Stimulated activated CD4-positive, alpha-beta T cell treated with anti-CD3 and anti-CD28 coated beads, Interleukin-1b, Interleukin-23, amount 100 ng/mL, for 24 hours (primary cell): ENCODE data around the gene TMA7.
"Not testable (repeated sequence)": the region's sequence is repeated elsewhere in the genome, so short reads cannot be mapped to it uniquely, and the experiment has no call there.

Source experiments
- DNase-seq, 4 experiments: peaks; one replicate each; pipeline ENCODE4 v3.0.0-alpha.2; 2020; ENCODE audit warnings: low read depth in 4 of 4, low spot score in 1 of 4

Gene TMA7

DNA sequence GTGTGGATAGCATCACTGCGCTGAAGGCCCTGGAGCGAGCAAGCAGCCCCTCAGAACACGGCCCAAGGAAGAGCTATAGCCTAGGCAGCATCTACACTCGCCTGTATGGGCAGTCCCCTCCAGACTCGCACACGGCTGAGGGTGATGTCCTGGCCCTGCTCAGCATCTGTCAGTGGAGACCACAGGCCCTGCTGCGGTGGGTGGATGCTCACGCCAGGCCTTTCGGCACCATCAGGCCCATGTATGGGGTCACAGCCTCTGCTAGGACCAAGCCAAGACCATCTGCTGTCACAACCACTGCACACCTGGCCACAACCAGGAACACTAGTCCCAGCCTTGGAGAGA lies 27.0 kb downstream of the TMA7 start:
- no peak for DNase-seq

DNA sequence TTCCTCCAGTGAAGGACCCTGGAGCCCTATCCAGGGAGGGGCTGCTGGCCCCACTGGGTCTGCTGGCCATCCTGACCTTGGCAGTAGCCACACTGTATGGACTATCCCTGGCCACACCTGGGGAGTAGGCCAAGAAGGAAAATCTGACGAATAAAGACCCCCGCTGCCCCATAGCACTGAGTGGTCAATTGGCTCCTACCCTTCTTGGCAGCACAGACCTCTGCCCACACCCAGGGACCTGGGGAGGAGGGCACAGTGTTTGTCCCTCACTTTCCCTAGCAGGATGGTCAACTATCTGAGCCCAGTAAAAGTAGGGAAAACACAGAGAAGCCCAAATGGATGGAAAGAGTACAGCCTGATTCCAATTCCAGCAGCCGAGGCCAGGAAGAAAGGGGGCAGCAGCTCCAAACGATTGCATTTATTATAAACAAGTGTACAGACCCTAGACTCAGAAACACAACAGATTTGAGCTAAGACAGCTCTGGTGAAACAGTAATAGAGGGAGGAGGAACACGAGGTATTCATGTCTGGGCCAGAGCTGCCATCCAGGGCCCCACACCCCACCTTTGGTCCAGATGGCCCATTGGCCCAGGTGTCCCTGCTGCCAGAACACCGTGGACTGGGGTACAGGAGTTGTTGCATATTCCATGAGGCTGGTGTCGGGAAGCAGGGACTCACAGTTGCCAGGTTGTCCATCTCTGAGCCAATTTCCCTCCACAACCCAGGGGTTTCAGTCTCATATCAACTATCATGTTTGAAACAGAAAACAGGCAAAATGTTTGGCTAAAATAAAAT lies 27.6 kb downstream of the TMA7 start:
- no peak for DNase-seq

DNA sequence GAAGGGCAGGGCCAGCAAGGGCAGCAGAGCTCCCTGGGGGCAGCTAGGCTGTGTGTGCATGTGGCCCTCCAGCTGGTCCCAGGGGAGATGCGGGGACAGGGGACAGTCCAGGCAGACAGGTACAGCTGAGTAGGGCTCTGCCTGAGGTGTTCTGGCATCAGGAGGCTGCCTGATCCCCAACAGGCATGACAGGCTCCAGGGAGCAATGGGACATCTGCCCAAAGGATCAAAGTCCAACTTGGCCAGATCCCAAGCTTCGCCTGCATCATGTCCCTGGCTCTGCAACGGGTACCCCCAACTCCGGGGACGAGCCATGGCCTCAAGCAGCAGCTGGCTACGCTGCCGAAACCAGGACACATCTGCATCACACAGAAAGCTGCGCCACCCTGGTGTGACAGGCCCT lies 28.3 kb downstream of the TMA7 start:
- DNase-seq = no peak

DNA sequence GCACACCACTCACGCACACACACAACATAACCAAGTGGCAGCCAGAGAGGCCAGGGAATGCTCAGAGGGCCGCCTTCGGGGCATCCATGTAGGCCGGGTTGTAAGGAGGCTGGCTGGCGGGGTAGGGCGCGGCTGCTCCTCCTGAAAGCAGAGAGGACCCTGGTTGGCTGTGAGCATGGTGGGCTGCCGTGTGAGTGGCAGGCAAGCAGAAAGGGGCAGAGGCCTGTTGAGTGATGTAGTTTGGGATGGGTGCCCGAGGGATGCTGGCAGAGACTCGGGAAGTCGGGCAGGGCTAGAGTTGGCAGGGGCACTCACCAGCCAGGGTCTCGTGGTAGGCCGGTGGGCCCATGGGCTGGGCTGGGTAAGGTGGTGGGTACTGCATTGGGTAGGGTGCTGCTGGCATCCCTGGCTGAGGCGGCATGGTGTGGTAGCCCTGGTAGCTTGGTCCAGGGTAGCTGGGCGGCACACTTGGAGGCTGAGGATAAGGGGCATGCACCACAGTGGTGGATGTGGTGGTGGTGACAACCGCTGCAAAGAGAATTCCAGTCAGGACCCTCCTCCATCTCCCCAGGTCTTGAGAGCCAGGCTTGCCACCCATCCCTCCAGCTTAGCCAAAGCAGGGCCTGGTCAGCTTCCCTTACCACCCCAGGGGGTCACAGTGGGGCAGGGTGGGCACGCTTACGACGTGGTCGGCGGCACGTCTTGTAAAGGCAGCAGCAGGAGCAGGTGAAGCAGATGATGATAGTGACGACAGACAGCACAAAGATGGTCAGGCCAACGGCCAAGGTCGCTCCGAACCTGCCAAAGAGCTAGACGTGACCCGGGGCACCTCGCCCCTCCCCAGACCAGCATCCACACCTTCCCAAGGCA lies 29.2 kb downstream of the TMA7 start:
- DNase-seq = no peak

DNA sequence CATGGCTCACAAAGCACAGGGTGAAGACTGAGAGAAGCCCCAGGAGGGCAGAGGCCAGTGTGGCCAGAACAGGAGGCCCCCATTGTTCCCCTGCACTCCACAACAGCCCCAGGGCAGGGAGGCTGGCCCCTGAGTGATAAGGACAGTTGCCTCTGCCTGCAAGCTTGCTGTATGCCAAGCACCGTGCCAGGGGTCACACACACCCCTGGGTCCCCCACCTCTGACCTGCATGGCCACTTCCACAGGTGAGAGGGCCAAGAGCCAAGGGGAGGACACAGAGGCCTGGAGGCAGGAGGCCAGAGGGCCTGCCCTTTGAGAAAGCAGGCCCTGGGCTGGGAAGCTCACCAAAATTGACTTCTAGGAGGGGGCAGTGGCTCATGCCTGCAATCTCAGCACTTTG lies 30.2 kb downstream of the TMA7 start:
- DNase-seq = no peak

DNA sequence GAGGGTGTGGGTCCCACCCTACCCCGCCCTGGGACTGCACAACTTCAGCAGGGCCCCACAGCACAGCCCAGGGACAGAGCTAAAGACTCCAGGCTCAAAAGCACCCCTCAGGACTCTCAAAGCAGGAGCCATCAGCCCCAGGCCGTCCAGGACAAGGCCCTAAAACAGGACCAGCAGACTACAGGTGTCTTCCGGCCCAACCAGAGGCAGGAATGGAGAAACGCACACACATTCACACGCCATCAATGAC lies 32.5 kb downstream of the TMA7 start:
- DNase-seq = no peak

DNA sequence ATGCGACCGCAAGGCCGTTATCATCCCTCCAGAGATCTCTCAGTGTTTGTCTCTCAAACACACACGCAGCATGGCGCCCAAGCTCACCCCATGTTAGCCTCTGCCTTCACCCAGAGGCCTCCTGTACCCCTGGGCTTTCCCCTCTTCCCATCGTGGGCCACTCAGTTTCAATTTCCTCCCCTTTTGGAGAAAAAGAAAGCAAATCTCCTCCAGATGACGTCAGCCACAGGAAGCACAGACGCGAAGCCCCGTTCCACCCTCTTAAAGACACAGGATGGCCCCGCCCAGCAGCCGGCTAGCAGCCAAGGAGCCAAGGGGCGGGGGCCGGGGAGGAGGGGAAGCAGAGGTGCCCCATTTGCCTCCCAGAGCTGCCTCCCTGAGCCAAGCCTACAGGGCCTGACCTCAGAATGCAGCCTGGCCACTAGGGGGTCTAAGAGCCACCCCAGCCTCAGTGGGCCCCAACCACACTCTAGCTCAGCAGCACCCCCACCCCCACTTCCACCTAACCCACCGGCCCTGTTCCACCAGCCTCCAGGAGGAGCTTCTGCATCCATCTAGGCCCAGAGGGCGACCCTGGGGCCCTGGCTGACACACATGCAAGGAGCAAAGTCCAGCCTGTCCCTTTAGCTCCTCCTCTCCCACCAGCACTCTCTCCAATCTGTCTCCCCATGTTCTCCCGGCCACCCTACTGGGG lies 33.0 kb downstream of the TMA7 start:
- peak; percentile 78 to 97 (median 86) for DNase-seq

DNA sequence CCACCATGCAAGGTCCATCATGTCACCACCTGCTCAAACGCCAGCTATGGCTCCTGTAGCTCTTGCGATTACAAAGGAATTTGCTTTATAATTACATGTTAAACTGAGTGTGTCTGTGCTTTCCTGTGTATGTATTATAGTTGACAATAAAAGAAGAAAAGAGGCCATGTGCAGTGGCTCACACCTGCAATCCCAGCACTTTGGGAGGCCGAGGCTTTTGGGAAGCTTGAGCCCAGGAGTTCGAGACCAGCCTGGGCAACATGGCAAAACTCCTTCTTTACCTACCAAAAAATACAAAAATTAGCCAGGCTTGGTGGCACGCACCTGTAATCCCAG lies 33.5 kb downstream of the TMA7 start:
- no peak for DNase-seq

DNA sequence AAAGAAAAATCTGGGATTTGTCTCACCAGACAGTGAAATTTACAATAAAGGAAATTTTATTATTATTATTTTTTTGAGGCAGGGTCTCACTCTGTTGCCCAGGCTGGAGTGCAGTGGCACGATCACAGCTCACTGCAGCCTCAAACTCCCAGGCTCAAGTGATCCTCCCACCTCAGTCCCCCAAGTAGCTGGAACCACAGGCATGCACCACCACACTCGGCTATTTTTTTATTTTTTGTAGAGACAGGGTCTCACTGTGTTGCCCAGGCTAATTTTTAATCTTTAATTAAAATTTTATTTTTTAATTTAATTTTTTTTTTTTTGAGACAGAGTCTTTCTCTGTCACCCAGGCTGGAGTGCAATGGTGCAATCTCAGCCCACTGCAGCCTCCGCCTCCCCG lies 34.0 kb downstream of the TMA7 start:
- not testable (repeated sequence) for DNase-seq

DNA sequence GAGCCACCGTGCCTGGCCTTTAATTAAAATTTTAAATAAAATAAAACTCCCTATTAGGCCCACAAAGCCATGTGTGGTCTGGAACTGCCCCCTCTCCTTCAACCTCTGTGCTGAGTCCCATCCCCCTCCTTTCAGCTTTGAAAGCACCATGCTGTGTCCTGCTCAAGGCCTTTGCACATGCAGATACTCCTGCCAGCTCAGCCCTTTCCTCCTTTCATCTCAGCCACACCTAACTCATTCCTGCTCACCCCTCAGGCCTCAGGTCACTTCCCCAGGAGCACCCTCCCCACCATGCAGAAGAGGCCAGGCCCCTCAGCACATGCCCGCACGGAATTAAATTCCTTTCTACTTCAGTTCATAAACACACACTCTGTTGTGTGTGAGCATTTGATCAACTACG lies 34.6 kb downstream of the TMA7 start:
- DNase-seq = no peak

DNA sequence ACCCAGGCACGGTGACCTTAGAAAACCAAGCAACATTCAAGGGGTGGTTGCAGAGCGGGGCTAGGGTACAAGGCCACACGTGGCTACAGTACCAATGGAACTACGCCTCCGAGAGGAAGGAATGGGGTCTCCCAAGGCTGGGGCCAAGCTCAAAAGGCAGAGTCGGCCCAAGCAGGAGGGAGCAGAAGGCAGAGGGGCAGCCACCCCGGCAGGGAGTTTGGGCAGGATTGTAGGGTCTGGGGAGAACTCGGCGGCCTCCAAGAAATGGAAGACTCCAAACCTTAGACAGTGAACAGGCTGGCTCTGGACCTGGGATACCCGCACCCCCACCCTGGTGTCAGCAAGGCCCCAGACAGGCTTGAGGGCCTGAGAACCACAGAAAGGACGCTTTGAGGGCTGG lies 35.1 kb downstream of the TMA7 start:
- no peak for DNase-seq

DNA sequence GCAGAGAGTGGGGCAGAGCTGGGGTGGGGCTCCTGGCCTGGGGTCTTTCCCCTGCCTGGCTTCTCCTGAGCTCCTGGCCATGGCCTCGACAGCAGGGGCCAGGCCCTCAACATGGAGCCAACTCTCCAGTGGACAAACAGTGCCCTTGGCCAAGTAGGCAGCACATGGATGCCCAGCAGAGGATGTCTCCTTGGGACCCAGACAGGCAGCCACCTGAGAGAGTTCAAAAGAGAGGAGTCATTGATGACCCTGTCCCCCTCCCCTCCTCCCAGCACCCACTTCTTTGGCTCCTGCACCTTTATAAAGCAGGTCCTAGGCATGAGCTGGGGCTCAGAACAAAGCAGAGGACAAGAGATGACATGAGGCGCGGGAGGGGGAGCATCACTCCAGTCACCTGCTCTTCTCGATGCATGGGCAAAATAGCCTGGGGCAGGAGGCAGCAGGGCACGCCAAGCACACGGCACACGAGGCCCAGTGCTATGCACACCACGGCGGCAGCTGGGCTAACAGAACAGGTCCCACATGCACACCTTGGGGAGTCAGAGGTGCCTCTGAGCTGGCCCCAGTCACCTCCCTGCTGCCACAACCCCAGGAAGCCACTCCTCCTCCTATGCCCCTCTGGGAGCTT lies 36.5 kb downstream of the TMA7 start:
- DNase-seq = no peak

DNA sequence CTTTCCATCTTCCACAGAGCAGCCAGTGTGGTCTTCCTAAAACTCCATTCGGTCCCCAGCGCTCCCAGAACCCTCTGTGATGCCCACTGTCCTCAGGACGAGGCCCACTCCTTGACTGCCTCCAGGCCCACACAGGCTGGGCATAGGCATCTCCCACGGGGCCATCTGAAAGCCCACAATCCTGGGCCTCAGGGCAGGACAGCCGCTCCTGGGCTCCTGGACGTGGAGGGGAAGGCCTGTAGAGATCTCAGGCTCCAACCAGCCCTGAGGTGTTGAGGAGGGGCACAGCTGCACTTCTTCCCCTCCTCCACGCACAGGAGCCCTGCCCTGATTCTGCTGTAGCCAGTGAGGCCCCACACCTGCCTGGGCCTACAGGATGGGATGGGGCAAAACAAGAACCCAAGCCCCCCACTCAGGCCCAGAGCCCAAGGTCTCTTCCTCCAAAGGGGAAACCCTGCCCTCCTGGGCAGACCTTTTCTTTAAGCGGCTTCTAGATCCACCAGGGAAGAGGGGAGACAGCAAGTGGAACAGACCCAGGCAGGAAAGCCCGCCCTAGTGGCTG lies 38.0 kb downstream of the TMA7 start:
- no peak for DNase-seq

DNA sequence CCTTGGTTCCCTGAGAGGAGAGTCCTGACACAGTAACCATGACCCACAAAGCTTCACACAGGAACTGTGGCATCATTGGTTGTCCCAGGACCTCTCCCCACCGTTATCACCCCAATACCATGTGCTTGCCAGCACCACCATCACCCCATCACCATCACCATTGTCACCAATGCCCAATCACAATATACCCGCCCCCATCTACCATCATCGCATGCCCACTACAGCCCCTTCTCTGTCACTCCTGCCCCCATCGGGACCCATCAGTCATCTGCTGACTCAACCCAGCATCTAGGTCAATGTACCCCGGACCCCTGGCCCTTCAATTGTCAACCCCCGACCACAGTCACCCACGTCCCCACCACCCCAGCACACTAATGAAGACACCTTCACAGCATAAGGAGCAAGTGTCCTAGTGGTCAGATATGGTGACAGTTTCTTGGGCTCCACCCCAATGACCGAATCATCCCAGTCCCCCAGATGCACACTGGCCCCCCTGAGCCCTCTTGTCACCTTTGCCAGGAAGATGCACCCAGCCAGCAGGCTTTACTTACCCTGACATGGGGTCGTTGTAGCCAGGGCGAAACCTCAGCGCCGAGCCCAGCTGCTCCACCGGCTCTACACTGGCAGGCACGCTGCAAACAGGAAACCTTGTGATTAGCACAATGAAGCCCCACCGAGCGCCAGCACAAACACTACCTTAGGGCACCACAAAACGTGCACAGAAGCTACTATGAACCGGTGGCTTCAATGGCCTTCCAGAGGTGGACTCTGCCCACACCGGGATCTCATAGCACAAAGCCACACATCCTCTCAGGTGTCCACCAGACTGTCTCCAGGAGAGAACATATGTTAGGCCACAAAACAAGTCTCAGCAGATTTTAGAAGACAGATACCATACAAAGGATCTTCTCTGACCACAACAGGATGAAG lies 38.8 kb downstream of the TMA7 start:
- DNase-seq = no peak

DNA sequence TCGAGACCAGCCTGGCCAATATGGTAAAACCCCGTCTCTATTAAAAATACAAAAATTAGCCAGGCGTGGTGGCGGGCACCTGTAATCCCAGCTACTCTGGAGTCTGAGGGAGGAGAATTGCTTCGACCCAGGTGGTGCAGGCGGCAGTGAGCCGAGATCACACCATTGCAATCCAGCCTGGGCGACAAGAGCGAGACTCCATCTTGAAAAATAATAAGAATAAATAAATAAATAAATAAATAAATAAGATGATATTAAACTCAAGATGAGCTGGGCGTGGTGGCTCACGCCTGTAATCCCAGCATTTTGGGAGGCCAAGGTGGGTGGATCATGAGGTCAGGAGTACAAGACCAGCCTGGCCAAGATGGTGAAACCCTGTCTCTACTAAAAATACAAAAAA lies 40.8 kb downstream of the TMA7 start:
- not testable (repeated sequence) for DNase-seq

DNA sequence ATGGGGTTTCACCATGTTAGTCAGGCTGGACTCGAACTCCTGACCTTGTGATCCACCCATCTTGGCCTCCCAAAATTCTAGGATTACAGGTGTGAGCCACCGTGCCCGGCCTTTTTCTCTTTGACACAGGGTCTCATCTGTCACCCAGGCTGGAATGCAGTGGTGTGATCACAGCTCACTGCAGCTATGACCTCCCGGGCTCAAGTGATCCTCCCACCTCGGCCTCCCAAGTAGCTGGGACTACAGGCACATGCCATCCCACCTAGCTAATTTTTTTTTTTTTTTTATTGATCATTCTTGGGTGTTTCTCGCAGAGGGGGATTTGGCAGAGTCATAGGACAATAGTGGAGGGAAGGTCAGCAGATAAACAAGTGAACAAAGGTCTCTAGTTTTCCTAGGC lies 42.8 kb downstream of the TMA7 start:
- DNase-seq = not testable (repeated sequence)

DNA sequence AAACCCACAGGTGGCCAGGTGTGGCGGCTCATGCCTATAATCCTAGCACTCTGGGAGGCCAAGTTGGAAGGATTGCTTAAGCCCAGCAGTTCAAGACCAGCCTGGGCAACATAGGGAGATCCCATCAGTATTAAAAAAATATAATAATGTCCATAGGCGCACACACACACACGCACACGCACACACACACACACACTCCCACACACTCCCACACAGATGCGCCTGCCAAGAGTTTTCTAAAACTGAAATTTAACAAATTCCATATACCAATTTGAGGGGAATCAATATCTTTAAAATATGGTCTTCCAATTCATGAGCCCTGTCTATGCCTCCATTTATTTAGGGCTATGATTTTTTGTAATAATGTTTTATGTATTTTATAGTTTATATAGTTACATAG lies 46.9 kb downstream of the TMA7 start:
- DNase-seq = no peak

DNA sequence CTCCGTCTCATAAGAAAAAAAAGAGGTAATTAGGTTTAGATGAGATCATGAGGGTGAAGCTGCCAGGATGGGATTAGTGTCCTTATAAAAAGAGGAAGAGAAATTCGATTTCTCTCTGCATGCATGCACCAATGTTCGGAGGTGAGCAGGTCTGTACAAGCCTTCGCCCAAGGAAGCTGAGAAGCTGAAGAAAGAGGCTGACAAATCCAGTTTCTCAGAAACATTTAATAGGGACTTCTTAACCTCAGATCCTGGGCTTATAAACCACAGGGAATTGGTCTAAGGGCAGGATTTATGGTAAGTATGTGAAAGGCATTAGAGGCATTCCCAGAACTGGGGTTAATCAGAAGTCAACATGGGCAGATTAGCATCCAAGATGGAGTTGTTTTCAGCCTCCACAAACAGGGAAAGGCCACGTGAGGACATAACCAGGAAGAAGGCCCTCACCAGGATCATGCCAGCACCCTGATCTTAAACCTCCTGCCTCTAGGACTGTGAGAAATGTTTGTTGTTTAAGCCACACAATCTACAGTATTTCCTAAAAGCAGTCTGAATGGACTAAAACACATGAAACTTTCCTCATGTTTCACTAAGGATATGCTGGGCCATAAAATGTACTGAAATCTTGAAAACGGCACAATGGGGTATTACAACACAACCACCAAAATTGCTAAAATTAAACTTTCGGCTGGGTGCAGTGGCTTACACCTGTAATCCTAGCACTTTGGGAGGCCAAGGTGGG lies 52.6 kb downstream of the TMA7 start:
- no peak for DNase-seq

DNA sequence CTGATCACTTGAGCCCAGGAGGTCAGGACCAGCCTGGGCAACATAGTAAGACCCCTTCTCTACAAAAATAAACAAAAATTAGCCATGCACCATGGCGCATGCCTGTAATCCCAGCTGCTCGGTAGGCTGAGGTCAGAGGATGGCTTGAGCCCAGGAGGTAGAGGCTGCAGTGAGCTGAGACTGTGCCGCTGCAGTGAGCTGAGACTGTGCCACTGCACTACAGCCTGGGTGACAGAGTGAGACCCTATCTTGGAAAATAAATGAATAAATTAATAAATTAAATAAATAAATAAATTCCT lies 53.1 kb downstream of the TMA7 start:
- DNase-seq = no peak
